Vagina (tissue), 2 donors: Measurements from ENCODE around the gene JAKMIP1. TPM values are rescaled to one million over a fixed set of nuclear protein-coding genes. Genes with fewer than 3 reads are reported as not detected.

Experiments
- DNase-seq, 2 donors: peaks; one replicate each; pipeline ENCODE4 v3.0.0-alpha.2; 2017; ENCODE audit errors: extremely low spot score in 2 of 2
- H3K27ac ChIP-seq: fragments of 200-600 bp; sonication (generic); one replicate; pipeline ENCODE4 v1.5.1; 2019
- H3K27me3 ChIP-seq: fragments of 200-600 bp; sonication (generic); one replicate; pipeline ENCODE4 v1.5.1; 2019
- H3K36me3 ChIP-seq, 2 donors: fragments of 200-600 bp; sonication (generic); one replicate each; pipeline ENCODE4 v1.5.1; 2017 to 2019
- H3K4me1 ChIP-seq: fragments of 200-600 bp; sonication (generic); one replicate; pipeline ENCODE4 v1.5.1; 2019
- H3K4me3 ChIP-seq, 2 donors: fragments of 200-600 bp; sonication (generic); 1 replicate in 1 of 2; 2 replicates in 1 of 2; pipeline ENCODE4 v1.5.1; 2016 to 2019
- H3K9me3 ChIP-seq: fragments of 200-600 bp; sonication (generic); one replicate; pipeline ENCODE4 v1.5.1; 2019
- CTCF ChIP-seq, 3 experiments: fragments of 450-650 bp in 2 of 3; fragments of 200-600 bp in 1 of 3; sonication (generic) in 1 of 3; IDR thresholded peaks; one replicate each; pipeline ENCODE4 v1.5.1; 2017 to 2019; ENCODE audit warnings: antibody characterized with exemption in 3 of 3, mild to moderate bottlenecking in 2 of 3, moderate library complexity in 2 of 3
- POLR2A ChIP-seq, 2 donors: fragments of 450-650 bp; IDR thresholded peaks; one replicate each; pipeline ENCODE4 v1.6.1; 2017; ENCODE audit warnings: antibody characterized with exemption in 2 of 2, mild to moderate bottlenecking in 2 of 2, moderate library complexity in 2 of 2
- POLR2AphosphoS5 ChIP-seq, 2 donors: sonication (generic); formaldehyde crosslinking; IDR thresholded peaks; one replicate each; pipeline ENCODE4 v1.9.0; 2017; ENCODE audit warnings: antibody characterized with exemption in 2 of 2, mild to moderate bottlenecking in 2 of 2, low read depth in 1 of 2; ENCODE audit not compliant: insufficient read depth in 1 of 2
- intact Hi-C: fragments of 100-400 bp; cut with DNase I; formaldehyde crosslinking; loops from one replicate; pipeline ENCODE4 v1.15.1; 2023
- total RNA-seq: library from RNA; depleted of rRNA; stranded (reverse); fragments of >200 nt; gene quantifications from one replicate; pipeline ENCODE4 v1.2.3, GENCODE V29; 2016

The JAKMIP1 gene
- total RNA-seq, 1 donor from 2014 or later = 5.2 TPM

- H3K27me3 ChIP-seq = no peaks in the 10 kb centered on the region
- H3K36me3 ChIP-seq = no peaks in the 10 kb centered on the region
- H3K27ac ChIP-seq = no peak overlapping the region
- intact Hi-C loops = no loop called here
- no peaks in the 10 kb centered on the region for H3K9me3 ChIP-seq
- TF ChIP-seq POLR2A (IDR thresholded peaks at IDR 0.05) = no peak
- TF ChIP-seq CTCF (IDR thresholded peaks at IDR 0.05) = no peak
- TF ChIP-seq POLR2AphosphoS5 (IDR thresholded peaks at IDR 0.05; ENCODE audit: insufficient read depth in 1 of 2, low read depth in 1 of 2) = no peak
- no peak overlapping the region for H3K4me3 ChIP-seq
- H3K4me1 ChIP-seq = no peaks in the 10 kb centered on the region
- DNase-seq = no peak
Measured at GRCh38 chr4:6137747-6138135, 62.6 kb downstream of the JAKMIP1 start.

DNA sequence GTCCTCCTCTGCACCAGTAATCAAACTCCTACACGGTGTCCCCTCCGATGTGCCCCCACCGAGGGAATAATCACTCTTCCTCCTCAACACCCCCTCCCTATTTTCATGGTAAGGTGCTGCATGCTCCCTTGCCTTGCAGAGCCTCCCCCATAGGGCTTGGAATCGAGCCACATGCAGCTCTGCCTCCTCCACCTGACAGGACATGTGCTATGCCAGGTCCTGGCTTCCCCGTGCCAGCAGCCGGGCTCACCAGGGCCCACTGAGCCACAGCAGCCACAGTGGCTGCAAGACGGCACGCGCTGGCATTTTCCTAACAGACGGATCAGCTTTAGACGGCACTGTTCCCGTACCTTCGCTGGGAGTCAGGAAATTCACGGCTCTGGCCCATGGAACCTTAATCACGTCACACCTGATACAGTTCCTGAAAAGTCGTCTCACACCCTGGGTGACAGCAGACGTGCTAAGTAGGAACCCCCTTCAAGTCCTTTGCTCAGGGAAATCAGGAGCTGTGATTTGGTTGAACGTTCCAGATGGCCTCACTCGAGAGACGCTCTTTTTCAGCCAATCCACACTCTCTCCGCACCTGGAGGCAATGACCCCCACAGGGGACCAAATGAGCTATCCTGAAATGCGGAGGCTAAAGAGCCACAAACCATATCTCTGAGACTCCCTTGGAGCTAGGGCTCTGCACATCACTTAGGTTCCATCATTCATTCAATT lies 63.2 kb downstream of the JAKMIP1 start:
- Histone ChIP-seq H3K27me3 (no peaks in the 10 kb centered on the region), H3K4me3 (no peak overlapping the region), H3K27ac (no peak overlapping the region), H3K9me3 (no peaks in the 10 kb centered on the region), H3K36me3 (no peaks in the 10 kb centered on the region), H3K4me1 (no peaks in the 10 kb centered on the region)
- no peak for TF ChIP-seq POLR2A (IDR thresholded peaks at IDR 0.05)
- TF ChIP-seq CTCF (IDR thresholded peaks at IDR 0.05) = no peak
- no peak for TF ChIP-seq POLR2AphosphoS5 (IDR thresholded peaks at IDR 0.05; ENCODE audit: insufficient read depth in 1 of 2, low read depth in 1 of 2)
- intact Hi-C loops = no loop called here
- no peak for DNase-seq

DNA sequence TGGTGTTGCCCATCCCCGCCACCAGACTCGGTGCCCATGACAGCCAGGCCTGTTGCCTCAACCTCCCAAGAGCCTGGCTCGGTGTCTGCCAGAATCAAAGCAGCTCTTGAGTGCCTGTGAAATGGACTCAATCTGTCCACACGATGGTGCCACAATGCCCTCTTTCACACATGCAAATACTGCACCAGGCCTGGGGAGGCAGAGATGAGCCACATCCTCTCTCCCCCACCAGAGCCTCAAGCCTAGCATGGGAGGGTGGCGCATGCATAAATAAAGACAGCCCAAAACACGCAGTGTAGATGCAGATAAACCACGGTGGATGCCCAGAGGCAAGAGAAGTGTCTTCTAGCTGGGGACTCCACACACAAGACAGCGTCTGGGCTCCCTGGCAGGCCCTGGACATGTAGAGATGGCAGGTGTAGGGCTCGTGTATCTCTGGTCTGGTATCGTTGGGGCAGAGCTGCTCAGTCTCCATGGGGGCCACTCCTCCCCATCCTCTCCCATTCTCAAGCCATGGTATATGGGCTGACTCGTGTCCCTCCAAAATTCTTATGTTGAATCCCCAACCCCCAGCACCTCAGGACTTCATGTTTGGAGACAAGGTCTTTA lies 65.6 kb downstream of the JAKMIP1 start:
- TF ChIP-seq POLR2A (IDR thresholded peaks at IDR 0.05) (no peak), CTCF (IDR thresholded peaks at IDR 0.05) (no peak), POLR2AphosphoS5 (IDR thresholded peaks at IDR 0.05; ENCODE audit: insufficient read depth in 1 of 2, low read depth in 1 of 2) (no peak)
- H3K4me3 ChIP-seq = no peak overlapping the region
- no peaks in the 10 kb centered on the region for H3K4me1 ChIP-seq
- H3K27ac ChIP-seq = no peak overlapping the region
- no peaks in the 10 kb centered on the region for H3K36me3 ChIP-seq
- H3K27me3 ChIP-seq = no peaks in the 10 kb centered on the region
- H3K9me3 ChIP-seq = no peaks in the 10 kb centered on the region
- intact Hi-C loops = no loop called here
- DNase-seq = no peak

DNA sequence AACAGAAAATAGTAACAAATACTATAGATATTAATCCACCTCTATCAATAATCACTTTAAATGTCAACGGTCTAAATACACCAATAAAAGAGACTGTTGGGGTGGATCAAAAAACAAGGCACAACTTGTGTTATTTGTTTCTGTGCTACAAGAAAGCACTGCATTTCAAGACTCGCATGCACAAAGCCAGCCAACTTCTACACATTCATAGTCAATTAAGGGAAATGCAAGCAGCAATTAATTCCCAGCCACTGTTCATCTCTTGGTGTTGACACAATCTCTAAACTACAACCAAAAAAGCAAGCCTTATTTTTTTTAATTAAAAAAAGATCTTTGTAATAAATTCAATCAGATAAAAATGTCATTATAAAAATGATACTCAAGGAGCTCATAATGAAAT lies 67.6 kb downstream of the JAKMIP1 start:
- intact Hi-C loops = no loop called here
- TF ChIP-seq CTCF (IDR thresholded peaks at IDR 0.05) = no peak
- no peak for TF ChIP-seq POLR2AphosphoS5 (IDR thresholded peaks at IDR 0.05; ENCODE audit: insufficient read depth in 1 of 2, low read depth in 1 of 2)
- no peak for TF ChIP-seq POLR2A (IDR thresholded peaks at IDR 0.05)
- Histone ChIP-seq H3K4me1 (no peaks in the 10 kb centered on the region), H3K27ac (no peak overlapping the region), H3K4me3 (no peak overlapping the region), H3K9me3 (no peaks in the 10 kb centered on the region), H3K36me3 (no peaks in the 10 kb centered on the region), H3K27me3 (no peaks in the 10 kb centered on the region)
- DNase-seq = no peak

DNA sequence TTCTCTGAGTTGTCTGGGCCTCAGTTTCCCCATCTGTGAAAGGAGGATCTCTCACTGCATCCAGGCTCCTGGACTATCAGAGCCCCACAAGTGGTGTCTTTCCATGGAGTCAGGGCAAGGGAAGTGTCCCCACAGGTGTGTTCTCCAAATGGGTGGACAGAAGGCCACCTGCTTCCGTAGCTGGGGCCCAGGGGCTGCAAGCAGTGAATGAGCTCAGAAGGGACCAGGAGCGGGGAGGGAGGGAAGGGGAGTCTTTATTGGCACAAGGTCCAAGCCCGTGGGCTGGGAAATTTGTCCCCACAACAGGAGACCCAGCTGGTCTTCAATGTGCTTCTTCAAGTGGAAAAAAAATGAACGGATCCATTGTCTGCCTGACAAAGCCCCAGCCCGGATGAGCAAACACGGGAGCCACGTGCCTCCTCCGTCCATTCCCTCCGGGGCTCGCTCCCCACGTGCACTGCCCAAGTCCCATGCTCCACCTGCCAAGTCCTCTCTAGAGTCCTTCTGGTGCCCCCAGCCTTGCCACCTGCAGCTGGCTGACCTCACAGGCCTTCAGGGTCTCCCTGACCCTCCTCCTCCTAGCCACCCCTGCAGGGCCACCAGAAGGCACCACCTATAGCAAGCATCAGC lies 72.0 kb downstream of the JAKMIP1 start:
- H3K9me3 ChIP-seq = no peaks in the 10 kb centered on the region
- TF ChIP-seq CTCF (IDR thresholded peaks at IDR 0.05) (no peak), POLR2AphosphoS5 (IDR thresholded peaks at IDR 0.05; ENCODE audit: insufficient read depth in 1 of 2, low read depth in 1 of 2) (no peak), POLR2A (IDR thresholded peaks at IDR 0.05) (no peak)
- no peak overlapping the region for H3K27ac ChIP-seq
- no peaks in the 10 kb centered on the region for H3K27me3 ChIP-seq
- intact Hi-C loops = no loop called here
- H3K4me3 ChIP-seq = no peak overlapping the region
- DNase-seq = no peak
- no peaks in the 10 kb centered on the region for H3K36me3 ChIP-seq
- H3K4me1 ChIP-seq = no peaks in the 10 kb centered on the region
